HepG2 (cell line): ENCODE results near the gene METTL22.

Experiments
- NBN ChIP-seq: fragments of 450-650 bp; conservative IDR thresholded peaks from 2 replicates; pipeline ENCODE4 v1.6.1; 2017
- NR3C1 ChIP-seq: sonication (generic); formaldehyde crosslinking; IDR thresholded peaks from 2 replicates; pipeline ENCODE4 v1.4.0; 2020; ENCODE audit warnings: missing genetic modification reagents
- ZNF329 ChIP-seq: sonication (generic); formaldehyde crosslinking; IDR thresholded peaks from 2 replicates; pipeline ENCODE4 v1.9.0; 2021; ENCODE audit warnings: low read depth, mild to moderate bottlenecking, missing genetic modification reagents

- no peak for TF ChIP-seq NR3C1 (CRISPR knock-in tag)
- no peak for TF ChIP-seq NBN
- no peak for TF ChIP-seq ZNF329 (CRISPR knock-in tag)
Observed at GRCh38 chr16:8647721-8648318, 26.3 kb downstream of the METTL22 start.
